Neuron (in vitro differentiated cells): ENCODE results near the gene ZBTB49.
"Not testable (repeated sequence)": the region's sequence is repeated elsewhere in the genome, so short reads cannot be mapped to it uniquely, and the experiment has no call there.

ENCODE experiments used
- H2AFZ ChIP-seq: one replicate; pipeline ENCODE4 v1.6.1; 2013; ENCODE audit warnings: low read depth, mild to moderate bottlenecking, inconsistent platforms, low read length, moderate library complexity
- H3K27me3 ChIP-seq: one replicate; pipeline ENCODE4 v1.6.1; 2013; ENCODE audit warnings: low read length; ENCODE audit not compliant: insufficient read depth
- H3K36me3 ChIP-seq: one replicate; pipeline ENCODE4 v1.6.1; 2013; ENCODE audit warnings: low read length; ENCODE audit not compliant: insufficient read depth
- H3K4me1 ChIP-seq: one replicate; pipeline ENCODE4 v1.6.1; 2013; ENCODE audit warnings: low read length; ENCODE audit not compliant: insufficient read depth
- H3K4me3 ChIP-seq: 2 replicates; pipeline ENCODE4 v1.5.1; 2013; ENCODE audit warnings: mild to moderate bottlenecking, low read length, moderate library complexity
- H3K9me3 ChIP-seq: one replicate; pipeline ENCODE4 v1.6.1; 2013; ENCODE audit warnings: low read length

ZBTB49 gene

DNA sequence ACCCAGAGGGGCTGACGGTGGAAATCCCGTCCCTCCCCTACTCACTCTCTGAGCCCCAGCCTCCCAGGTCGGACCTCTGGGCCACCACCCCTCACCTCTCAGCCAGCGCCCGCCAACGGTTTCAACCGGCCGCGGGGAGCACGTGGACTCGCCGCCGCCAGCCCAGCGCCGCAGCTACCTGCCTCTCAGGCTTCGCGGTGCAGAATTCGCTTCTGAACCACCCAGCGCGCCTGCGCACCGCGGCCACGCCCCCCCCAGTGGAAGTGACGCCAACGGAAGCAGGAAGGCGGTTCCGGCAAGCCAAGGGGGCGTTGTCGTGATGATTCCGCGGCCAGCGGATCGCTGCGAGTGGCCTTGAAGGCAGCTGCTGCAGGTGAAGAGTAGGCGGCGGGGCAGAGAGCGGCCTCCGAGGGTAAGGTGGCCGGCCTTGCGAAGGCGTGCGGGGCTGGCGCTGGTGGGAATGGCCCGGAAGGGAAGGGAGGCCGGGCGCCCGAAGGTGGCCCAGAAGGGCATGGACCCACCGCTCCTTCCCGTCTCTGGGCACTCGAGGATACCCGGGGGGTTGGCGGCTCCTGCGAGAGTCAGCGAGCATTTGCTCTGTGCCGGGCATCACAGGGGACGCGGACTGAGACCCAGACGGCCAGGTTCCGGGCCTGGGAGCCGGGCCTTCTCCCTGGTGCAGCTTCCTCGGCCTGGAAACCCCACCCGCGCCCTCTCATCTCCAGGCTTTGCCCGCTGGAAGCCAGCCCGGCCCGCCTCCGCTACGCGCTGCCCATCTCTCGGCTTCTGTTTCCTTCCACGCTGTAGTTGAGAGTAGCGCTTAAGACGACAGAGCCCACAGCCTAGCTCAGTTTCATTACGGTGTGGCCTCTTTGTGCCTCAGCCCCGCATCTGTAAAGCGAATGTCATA lies at the start of gene ZBTB49, which contains the start of gene LYAR:
Gene ZBTB49, plus strand, starts transcription at position 311 of the 910 bp plus-strand sequence. CDS start 9,695 bp downstream, outside the sequence.
Gene LYAR, minus strand, starts transcription at position 214 of the 910 bp plus-strand sequence. CDS start 6,412 bp downstream, outside the sequence.
- Histone ChIP-seq H3K9me3 (no peaks in the 10 kb centered on the region), H3K4me1 (peaks cover 20% of the 10 kb centered on the region), H2AFZ (peak within 1 kb of the TSS; percentile 78), H3K4me3 (peak within 1 kb of the TSS; percentile 86), H3K27me3 (no peaks in the 10 kb centered on the region), H3K36me3 (peaks cover 10% of the 10 kb centered on the region)

DNA sequence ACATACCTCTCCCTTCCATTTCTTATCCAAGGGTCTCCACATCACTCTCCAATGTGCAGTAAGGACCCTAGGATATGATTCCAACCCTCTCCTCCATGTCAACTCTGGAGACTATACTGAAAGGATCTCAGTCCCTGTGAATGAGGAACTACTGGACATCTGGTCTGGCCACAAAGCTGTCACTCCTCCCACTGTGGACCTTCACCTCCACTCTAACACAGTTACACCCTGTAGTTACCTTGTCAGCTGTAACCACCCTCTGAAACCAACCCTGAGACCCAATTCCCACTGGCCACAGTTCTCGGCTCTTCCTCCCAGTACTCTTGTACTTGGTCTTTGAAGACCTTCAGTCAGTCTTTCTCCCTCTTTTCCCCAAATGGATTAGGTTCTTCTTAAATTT lies 44.9 kb upstream of the ZBTB49 start:
- no peaks in the 10 kb centered on the region for H3K9me3 ChIP-seq
- peaks cover 11% of the 10 kb centered on the region for H3K4me1 ChIP-seq
- no peaks in the 10 kb centered on the region for H3K27me3 ChIP-seq
- H3K4me3 ChIP-seq: no peak overlapping the region
- no peak overlapping the region for H2AFZ ChIP-seq
- peaks cover 47% of the 10 kb centered on the region for H3K36me3 ChIP-seq

DNA sequence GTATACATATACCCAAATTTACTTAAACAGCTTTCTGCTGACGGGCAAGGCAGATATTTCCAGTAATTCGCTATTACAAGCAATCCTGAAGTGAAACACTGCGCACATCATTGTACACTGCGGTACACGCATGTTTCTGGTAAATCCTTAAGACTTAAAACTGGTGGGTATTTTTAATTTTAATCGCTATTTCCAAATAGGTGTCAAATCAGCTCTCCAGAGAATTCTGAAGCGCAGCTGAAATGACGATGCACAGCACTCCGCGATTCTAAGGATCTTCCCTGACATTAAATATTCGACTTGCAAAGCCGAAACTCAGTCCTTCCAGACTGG lies 42.4 kb upstream of the ZBTB49 start:
- no peaks in the 10 kb centered on the region for H3K27me3 ChIP-seq
- H3K4me1 ChIP-seq: peaks cover 11% of the 10 kb centered on the region
- peak overlapping the region; percentile 57 for H2AFZ ChIP-seq
- H3K36me3 ChIP-seq: peaks cover 28% of the 10 kb centered on the region
- no peaks in the 10 kb centered on the region for H3K9me3 ChIP-seq
- H3K4me3 ChIP-seq: peak overlapping the region; percentile 62

DNA sequence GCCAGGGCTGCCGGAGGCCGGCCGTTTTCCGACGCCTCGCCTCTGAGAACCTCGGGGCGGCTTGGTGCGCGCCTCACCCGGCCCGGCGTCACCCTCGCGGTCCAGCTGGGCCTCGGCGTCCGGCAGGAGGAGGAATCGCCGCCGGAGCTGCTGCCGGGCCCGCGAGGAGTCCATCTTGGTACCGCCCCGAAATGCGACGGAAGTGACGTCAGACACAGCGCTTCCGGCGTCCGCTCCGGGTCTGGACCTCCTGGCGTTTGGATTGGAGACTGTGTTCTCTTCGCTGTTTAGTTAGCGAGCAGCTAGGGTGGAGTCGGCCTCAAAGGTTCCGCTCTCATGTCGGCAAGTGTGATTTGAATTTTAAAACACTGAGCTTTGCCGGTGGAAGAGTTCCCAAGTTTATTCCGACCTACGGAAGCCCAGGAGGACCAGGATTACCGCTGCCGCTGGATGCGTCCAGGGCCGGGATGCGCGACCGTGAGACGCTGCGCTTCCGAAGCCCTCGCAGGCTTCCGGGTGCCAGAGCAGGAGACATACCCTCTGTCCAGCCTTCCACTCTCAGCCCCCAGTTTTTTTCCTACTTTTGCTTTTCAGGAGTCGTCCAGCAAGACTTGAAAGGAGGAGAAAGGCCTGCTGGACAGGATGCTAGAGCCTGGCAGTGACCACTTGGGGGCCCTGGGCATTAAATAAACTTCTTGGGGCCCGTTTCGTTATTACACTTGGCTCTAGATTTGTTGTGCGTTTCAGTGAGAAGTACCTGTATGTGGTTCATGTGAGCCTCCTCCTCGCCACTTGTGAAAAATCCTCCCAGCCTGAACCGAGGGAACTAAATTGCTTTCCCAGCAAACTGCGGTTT lies 41.8 kb upstream of the ZBTB49 start, which contains the start of gene TMEM128:
Gene TMEM128, minus strand, starts transcription at position 195 of the 856 bp plus-strand sequence. Its CDS starts 21 bp downstream, at position 174.
- Histone ChIP-seq H3K4me1 (peaks cover 11% of the 10 kb centered on the region), H3K36me3 (peaks cover 25% of the 10 kb centered on the region), H3K9me3 (no peaks in the 10 kb centered on the region), H3K4me3 (peak within 1 kb of the TSS; percentile 62), H2AFZ (peak within 1 kb of the TSS; percentile 65), H3K27me3 (no peaks in the 10 kb centered on the region)

DNA sequence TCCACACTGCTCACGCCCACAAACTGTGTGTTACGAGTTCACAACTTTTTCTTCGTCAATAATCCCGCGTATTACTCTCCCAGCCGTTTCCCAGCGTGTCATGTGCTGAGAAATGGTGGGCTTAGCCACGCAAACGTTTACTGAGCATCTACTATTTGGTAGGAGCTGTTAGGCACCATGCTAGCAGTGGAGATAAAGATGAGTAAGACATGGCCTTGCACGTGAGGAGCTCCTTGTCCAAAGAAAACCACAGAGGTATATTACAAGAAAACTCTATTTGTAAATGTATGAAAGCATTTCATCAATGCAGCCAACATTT lies 41.2 kb upstream of the ZBTB49 start:
- Histone ChIP-seq H3K36me3 (peaks cover 21% of the 10 kb centered on the region), H3K4me3 (peak overlapping the region; percentile 62), H3K9me3 (no peaks in the 10 kb centered on the region), H3K27me3 (no peaks in the 10 kb centered on the region), H3K4me1 (peaks cover 11% of the 10 kb centered on the region), H2AFZ (peak overlapping the region; percentile 65)

DNA sequence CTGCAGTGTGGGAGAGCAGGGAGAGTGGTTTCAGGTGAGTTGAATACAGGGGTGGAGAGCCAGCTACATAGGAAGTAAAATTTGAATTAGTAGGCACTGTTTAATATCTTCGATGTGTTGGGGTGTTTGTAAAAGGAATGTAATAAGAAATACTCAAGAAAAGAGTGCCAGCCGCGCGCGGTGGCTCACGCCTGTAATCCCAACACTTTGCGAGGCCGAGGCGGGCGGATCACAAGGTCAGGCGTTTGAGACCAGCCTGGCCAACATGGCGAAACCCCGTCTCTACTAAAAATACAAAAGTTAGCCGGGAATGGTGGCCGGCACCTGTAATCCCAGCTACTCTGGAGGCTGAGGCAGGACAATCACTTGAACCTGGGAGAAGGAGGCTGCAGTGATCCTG lies 40.7 kb upstream of the ZBTB49 start:
- H3K27me3 ChIP-seq, H3K9me3 ChIP-seq: not testable (repeated sequence)
- Histone ChIP-seq H3K4me3 (peak overlapping the region; percentile 62), H3K36me3 (peaks cover 16% of the 10 kb centered on the region), H3K4me1 (peaks cover 14% of the 10 kb centered on the region), H2AFZ (peak overlapping the region; percentile 65)

- H3K4me1 ChIP-seq: peaks cover 19% of the 10 kb centered on the region
- no peak overlapping the region for H3K4me3 ChIP-seq
- H3K36me3 ChIP-seq: peaks cover 11% of the 10 kb centered on the region
- no peaks in the 10 kb centered on the region for H3K9me3 ChIP-seq
- no peak overlapping the region for H2AFZ ChIP-seq
- no peaks in the 10 kb centered on the region for H3K27me3 ChIP-seq
Observed at GRCh38 chr4:4249866-4250265, 40.2 kb upstream of the ZBTB49 start.

DNA sequence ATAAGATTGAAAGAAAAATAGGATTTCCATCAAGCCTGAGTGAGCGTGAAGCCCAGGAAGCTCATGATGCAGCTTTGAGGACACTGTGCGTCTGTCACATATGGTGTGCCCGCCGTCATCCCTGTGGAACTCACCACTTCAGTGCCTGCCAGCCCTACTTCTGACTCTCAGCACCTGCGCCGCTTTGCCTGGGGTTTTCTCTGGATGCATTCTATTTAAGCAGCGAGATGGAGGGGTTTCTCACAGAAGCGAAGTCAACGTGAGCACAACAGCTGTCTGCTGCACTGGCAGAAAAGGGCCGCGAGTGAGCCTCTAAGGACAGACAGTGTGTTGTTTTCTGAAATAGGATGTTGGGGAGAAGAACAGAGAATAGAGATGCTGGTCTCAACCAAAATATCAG lies 35.9 kb upstream of the ZBTB49 start:
- no peaks in the 10 kb centered on the region for H3K36me3 ChIP-seq
- no peak overlapping the region for H2AFZ ChIP-seq
- H3K9me3 ChIP-seq: no peaks in the 10 kb centered on the region
- H3K4me3 ChIP-seq: no peak overlapping the region
- peaks cover 12% of the 10 kb centered on the region for H3K4me1 ChIP-seq
- H3K27me3 ChIP-seq: no peaks in the 10 kb centered on the region

GRCh38 chr4:4254666-4255065 lies 35.4 kb upstream of the ZBTB49 start:
- Histone ChIP-seq H3K27me3 (no peaks in the 10 kb centered on the region), H3K4me1 (peaks cover 17% of the 10 kb centered on the region), H3K36me3 (no peaks in the 10 kb centered on the region)

GRCh38 chr4:4256799-4257198 lies 33.3 kb upstream of the ZBTB49 start:
- Histone ChIP-seq H3K4me1 (peaks cover 18% of the 10 kb centered on the region), H3K4me3 (no peak overlapping the region), H3K27me3 (no peaks in the 10 kb centered on the region), H2AFZ (no peak overlapping the region), H3K9me3 (no peaks in the 10 kb centered on the region), H3K36me3 (no peaks in the 10 kb centered on the region)

More at GRCh38 chr4:4254666-4255065, 35.4 kb upstream of the ZBTB49 start:
- Histone ChIP-seq H3K4me3 (no peak overlapping the region), H2AFZ (no peak overlapping the region), H3K9me3 (no peaks in the 10 kb centered on the region)

DNA sequence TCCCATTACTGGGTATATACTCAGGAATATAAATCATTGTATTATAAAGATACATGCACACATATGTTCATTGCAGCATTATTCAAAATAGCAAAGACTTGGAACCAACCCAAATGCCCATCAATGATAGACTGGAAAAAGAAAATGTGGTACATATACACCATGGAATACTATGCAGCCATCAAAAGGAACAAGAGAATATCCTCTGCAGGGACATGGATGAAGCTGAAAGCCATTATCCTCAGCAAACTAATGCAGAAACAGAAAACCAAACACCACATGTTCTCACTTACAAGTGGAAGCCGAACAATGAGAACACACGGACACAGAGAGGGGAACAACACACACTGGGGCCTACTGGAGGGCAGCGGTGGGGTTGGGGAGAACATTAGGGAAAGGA lies 32.3 kb upstream of the ZBTB49 start:
- not testable (repeated sequence) for H3K9me3 ChIP-seq, H2AFZ ChIP-seq, H3K4me3 ChIP-seq, H3K36me3 ChIP-seq, H3K27me3 ChIP-seq
- H3K4me1 ChIP-seq: peaks cover 18% of the 10 kb centered on the region

DNA sequence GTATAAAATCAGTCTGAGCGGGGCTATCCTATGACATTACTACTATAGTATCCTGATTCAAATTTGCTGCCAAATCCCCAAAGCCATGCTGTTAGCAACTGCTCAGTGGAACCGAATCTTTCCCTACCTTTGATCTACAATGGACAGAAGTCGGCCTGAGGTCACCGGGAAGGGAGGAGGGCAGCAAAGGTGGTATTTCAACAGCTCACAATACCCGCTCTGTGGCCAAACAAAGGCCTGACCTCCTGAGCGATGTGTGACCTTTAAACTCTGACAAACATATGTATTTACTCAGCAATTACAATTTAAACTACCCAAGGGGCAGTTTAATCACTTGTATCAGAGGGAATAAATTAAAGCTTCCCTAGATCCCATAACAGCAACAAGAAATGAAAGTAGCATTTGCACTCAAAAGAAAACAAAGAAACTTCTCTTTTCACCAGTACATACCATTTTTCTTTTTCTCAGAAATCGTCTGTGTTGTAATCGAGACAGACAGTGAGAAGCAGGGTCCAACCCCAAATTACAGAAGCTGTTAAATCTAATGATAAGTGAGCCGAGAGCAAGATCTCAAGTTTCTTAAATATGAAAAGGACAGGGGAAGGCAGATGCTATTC lies 30.5 kb upstream of the ZBTB49 start:
- Histone ChIP-seq H3K9me3 (no peaks in the 10 kb centered on the region), H3K4me1 (peaks cover 13% of the 10 kb centered on the region), H2AFZ (peak overlapping the region; percentile 30), H3K4me3 (no peak overlapping the region), H3K36me3 (no peaks in the 10 kb centered on the region), H3K27me3 (no peaks in the 10 kb centered on the region)
